Placental pericyte (primary cell): ENCODE results near the gene GRK7. TPM values are rescaled to one million over a fixed set of nuclear protein-coding genes. Genes with fewer than 3 reads are reported as not detected.

Experiments used
- small RNA-seq: library from RNA; depleted of rRNA; stranded (forward); fragments of <200 nt; gene quantifications from one replicate; pipeline ENCODE3, GENCODE V24; 2012; ENCODE audit warnings: low replicate concordance
- total RNA-seq: library from RNA; depleted of rRNA; stranded (reverse); fragments of >200 nt; gene quantifications from 2 replicates; pipeline ENCODE4 v1.2.3, GENCODE V29; 2012

The GRK7 gene
- total RNA-seq, result not detected in 2 replicates

DNA sequence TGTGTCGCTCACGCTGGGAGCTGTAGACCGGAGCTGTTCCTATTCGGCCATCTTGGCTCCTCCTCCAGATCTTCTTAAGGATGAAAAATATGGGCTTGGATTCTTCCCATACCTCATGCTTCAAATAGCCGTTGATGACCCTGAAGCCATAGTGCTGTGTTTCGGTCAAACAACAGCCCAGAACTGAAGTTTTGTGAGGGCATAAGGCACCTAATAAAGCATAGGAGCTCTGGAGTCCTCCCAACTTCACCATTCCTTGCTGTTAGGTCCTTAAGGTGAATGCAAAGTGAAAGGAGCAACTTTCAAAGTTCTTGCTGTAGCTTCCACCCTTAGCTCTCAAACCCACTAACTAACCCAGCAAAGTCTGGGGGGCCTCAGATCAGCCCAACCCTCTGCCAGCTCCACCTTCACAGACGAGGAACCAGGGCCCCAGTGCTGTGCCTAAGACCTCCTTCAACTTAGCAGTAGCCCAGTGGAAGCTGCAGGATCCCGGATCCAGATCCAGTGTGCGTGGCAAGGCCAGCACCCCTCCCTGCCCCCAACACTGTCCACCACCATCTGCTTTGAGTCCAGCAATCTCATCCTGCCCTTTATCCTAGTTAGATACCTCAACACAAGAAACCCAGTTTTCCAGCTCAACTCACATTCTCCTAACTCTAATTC lies at the start of gene GRK7:
Gene GRK7 (plus strand): TSS at position 321 of the 663 bp plus-strand sequence. CDS start 14,877 bp downstream, outside the sequence.

GRCh38 chr3:141738022-141738890 lies 25.0 kb upstream of the GRK7 start, which contains the start of gene RNF7:
Gene RNF7 (plus strand): TSS chr3:141738298. CDS start chr3:141738342, 44 bp downstream.

Small RNA genes lying within 50 kb of the gene (small RNA-seq; reads per million reads assigned to genes)
- not detected for gene AC112771.1

Other genes starting within 250 kb of the GRK7 start
- gene RNF7, start 25.1 kb upstream of the GRK7 start, total RNA-seq, result 55.3 and 67.4 TPM in 2 replicates
- 78.5 and 82.3 TPM in 2 replicates for gene ATP1B3, start 113.2 kb downstream of the GRK7 start, total RNA-seq